ENCODE measurements around the gene UNC5A.

GRCh38 chr5:176902102-176902814 is 91.9 kb downstream of the UNC5A start:
- no peak for TF ChIP-seq CTCF (conservative IDR thresholded peaks at IDR 0.05)
- TF ChIP-seq ZFX (IDR thresholded peaks at IDR 0.05): no peak

Measured in C4-2B (cell line).